IPS-NIHi7 (cell line): Measurements from ENCODE around the gene HOXD12.

Source experiments
- DNase-seq: peaks from one replicate; pipeline ENCODE4 v3.0.0; 2012; ENCODE audit warnings: mixed read lengths; ENCODE audit errors: extremely low spot score

Gene HOXD12

GRCh38 chr2:176105078-176105729 is 5.6 kb downstream of the HOXD12 start:
- no peak for DNase-seq

GRCh38 chr2:176105730-176106580 is 6.4 kb downstream of the HOXD12 start:
- no peak for DNase-seq

- no peak for DNase-seq
These were observed 7.3 kb downstream of the HOXD12 start, which contains the start of gene HOXD11 for GRCh38 chr2:176106581-176107539. HOXD11 (plus strand) TSS chr2:176107280; CDS start chr2:176107356, 76 bp downstream.

- no peak for DNase-seq
These were observed 8.2 kb downstream of the HOXD12 start for GRCh38 chr2:176107731-176108181.

- no peak for DNase-seq
These were observed 9.8 kb downstream of the HOXD12 start for GRCh38 chr2:176109192-176109901.

GRCh38 chr2:176109946-176110345 is 10.4 kb downstream of the HOXD12 start:
- DNase-seq: no peak

GRCh38 chr2:176110415-176111308 is 11.1 kb downstream of the HOXD12 start:
- no peak for DNase-seq

GRCh38 chr2:176111309-176111663 is 11.7 kb downstream of the HOXD12 start:
- no peak for DNase-seq

GRCh38 chr2:176111846-176112374 is 12.3 kb downstream of the HOXD12 start:
- DNase-seq: no peak

- DNase-seq: no peak
These were observed 13.0 kb downstream of the HOXD12 start for GRCh38 chr2:176112375-176113302.

- no peak for DNase-seq
These were observed 14.7 kb downstream of the HOXD12 start for GRCh38 chr2:176114120-176114929.

- no peak for DNase-seq
These were observed 15.5 kb downstream of the HOXD12 start for GRCh38 chr2:176114930-176115625.

GRCh38 chr2:176115883-176116813 is 16.6 kb downstream of the HOXD12 start, which contains the start of gene HOXD10:
HOXD10 (plus strand) TSS chr2:176116778; CDS start chr2:176116834, 56 bp downstream.
- peak; percentile 69 for DNase-seq

- DNase-seq: no peak
These were observed 17.7 kb downstream of the HOXD12 start for GRCh38 chr2:176117162-176117822.

GRCh38 chr2:176117823-176118371 is 18.3 kb downstream of the HOXD12 start:
- no peak for DNase-seq
